ENCODE results near the gene PPP2R1B. TPM values are rescaled to one million over a fixed set of nuclear protein-coding genes. Genes with fewer than 3 reads are reported as not detected.

PPP2R1B gene
- total RNA-seq, 4 donors from 2014 or later = 11.1 to 21.9 (median 20.5) TPM

DNA sequence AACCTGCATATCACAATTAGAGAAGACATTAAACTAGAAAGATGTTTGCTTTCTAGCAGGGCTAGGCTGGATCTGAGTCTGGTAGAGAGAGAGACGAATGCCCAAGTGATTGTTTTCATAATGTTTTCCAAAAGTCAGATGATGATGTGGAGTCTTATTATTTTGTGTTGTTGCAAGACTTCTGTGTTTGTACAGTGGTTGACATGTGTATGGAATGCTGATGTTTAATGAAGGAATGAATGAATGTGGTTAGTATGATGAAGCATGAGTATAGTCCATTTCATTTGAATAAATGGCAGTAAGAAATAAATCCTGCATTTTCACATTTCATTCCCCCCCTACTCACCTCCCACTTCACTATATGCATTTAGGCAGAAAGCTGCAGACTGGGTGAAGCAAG, 69.6 kb downstream of the PPP2R1B start:
- Histone ChIP-seq H3K27me3 (no peaks in the 10 kb centered on the region), H3K4me3 (no peak overlapping the region), H3K9me3 (no peaks in the 10 kb centered on the region), H3K36me3 (peaks cover 0 to 4% of the 10 kb centered on the region in 2 donors), H3K27ac (no peak overlapping the region), H3K4me1 (peaks cover 0 to 33% (median 0%) of the 10 kb centered on the region in 3 donors)
- 25 to 36% methylated on average over 1 of the region's 1 CpG for WGBS, 2 donors (ENCODE audit: low coverage in 1 of 2)
- ATAC-seq = no peak
- TF ChIP-seq EP300 (IDR thresholded peaks at IDR 0.05) = no peak
- TF ChIP-seq, protein P1, sequence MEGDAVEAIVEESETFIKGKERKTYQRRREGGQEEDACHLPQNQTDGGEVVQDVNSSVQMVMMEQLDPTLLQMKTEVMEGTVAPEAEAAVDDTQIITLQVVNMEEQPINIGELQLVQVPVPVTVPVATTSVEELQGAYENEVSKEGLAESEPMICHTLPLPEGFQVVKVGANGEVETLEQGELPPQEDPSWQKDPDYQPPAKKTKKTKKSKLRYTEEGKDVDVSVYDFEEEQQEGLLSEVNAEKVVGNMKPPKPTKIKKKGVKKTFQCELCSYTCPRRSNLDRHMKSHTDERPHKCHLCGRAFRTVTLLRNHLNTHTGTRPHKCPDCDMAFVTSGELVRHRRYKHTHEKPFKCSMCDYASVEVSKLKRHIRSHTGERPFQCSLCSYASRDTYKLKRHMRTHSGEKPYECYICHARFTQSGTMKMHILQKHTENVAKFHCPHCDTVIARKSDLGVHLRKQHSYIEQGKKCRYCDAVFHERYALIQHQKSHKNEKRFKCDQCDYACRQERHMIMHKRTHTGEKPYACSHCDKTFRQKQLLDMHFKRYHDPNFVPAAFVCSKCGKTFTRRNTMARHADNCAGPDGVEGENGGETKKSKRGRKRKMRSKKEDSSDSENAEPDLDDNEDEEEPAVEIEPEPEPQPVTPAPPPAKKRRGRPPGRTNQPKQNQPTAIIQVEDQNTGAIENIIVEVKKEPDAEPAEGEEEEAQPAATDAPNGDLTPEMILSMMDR (IDR thresholded peaks at IDR 0.05) = no peak
- TF ChIP-seq POLR2A (IDR thresholded peaks at IDR 0.05) = no peak
- no peak for TF ChIP-seq POLR2AphosphoS5 (IDR thresholded peaks at IDR 0.05)

DNA sequence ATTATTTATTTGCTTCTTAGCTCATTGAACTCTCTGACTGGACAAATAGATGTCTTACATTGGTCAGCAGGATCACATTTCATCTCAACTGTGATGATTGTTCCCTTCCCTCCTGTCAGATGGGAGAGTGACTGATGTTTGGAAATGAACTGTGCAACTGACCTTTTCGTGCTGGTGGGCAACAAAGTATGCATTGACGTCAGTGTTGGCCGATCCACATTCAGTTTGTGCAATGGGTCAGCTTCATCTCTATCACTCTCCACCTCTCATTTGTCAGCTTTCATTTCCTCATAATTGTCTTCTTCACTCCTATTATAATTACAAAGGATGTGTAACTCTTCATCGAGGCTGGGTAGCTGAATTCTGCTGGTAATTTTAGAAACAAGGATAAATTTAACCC, 71.3 kb downstream of the PPP2R1B start:
- Histone ChIP-seq H3K27ac (peak overlapping the region in 2 of 4 donors; percentile 3 to 9), H3K4me1 (peaks cover 0 to 33% (median 0%) of the 10 kb centered on the region in 3 donors), H3K27me3 (no peaks in the 10 kb centered on the region), H3K4me3 (no peak overlapping the region), H3K9me3 (no peaks in the 10 kb centered on the region), H3K36me3 (peaks cover 0 to 3% of the 10 kb centered on the region in 2 donors)
- TF ChIP-seq, protein P1 (IDR thresholded peaks at IDR 0.05) = no peak
- TF ChIP-seq EP300 (IDR thresholded peaks at IDR 0.05) (no peak), POLR2AphosphoS5 (IDR thresholded peaks at IDR 0.05) (peak; percentile 60)
- peak; percentile 82 for ATAC-seq
- 0 to 19% methylated on average over 1 to 4 of the region's 4 CpGs for WGBS, 2 donors (ENCODE audit: low coverage in 1 of 2)

DNA sequence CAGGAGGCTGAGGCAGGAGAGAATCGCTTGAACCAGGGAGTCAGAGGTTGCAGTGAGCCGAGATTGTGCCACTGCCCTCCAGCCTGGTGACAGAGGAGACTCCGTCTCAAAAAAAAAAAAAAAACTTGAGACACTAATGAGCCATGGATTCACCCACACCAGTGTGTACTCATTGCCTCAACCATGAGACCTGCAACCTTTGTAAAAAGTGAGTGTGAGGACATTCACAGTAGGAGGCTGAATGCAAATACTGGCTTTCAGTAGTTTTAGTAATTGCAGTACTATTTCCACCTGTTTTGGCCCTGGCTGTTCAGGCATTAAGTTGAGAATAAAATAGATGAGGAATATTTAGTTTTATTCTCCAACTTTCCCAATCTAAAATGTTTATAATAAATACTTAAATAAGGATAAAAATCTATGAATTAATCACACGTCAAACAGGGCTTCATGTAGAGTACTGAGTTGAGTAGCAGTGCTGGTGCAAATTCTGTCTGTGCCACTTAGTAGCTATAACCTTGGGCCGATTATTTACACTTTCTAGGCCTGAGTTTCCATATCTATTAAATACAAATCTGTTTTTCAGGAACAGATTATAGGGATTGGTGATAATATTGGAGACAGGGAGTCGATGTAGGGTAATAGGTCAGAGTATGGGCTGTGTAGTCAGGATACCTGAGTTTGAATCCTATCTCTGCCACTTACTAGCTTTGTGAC, 72.8 kb downstream of the PPP2R1B start:
- H3K9me3 ChIP-seq = no peaks in the 10 kb centered on the region
- H3K27me3 ChIP-seq = no peaks in the 10 kb centered on the region
- no peak for ATAC-seq
- 95 to 97% methylated on average over 4 to 5 of the region's 6 CpGs for WGBS, 2 donors (ENCODE audit: low coverage in 1 of 2)
- no peak overlapping the region for H3K4me3 ChIP-seq
- H3K36me3 ChIP-seq = peaks cover 0 to 18% of the 10 kb centered on the region in 2 donors
- peaks cover 0 to 33% (median 0%) of the 10 kb centered on the region in 3 donors for H3K4me1 ChIP-seq
- no peak overlapping the region for H3K27ac ChIP-seq
- TF ChIP-seq POLR2A (IDR thresholded peaks at IDR 0.05) (no peak), EP300 (IDR thresholded peaks at IDR 0.05) (no peak), POLR2AphosphoS5 (IDR thresholded peaks at IDR 0.05) (no peak)
- TF ChIP-seq, protein P1 (IDR thresholded peaks at IDR 0.05) = no peak

DNA sequence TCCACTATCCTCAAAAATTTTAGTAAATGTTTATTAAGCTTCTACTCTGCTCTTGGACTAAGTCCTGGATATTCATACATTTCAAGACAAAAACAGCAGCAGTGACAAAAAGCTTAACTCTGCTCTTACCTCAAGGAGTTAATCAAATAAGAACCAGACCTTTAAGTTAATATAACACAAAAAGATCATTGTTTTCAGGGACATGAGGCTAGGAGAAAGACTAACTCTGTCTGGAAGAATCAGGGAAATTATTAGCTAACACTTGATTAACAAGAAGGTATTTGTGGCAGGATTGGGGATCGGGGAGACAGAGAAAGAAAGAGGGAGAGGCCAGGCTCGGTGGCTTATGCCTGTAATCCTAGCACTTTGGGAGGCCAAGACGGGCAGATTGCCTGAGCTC, 74.4 kb downstream of the PPP2R1B start:
- no peak for ATAC-seq
- no peaks in the 10 kb centered on the region for H3K9me3 ChIP-seq
- H3K4me3 ChIP-seq = no peak overlapping the region
- peaks cover 0 to 27% of the 10 kb centered on the region in 2 donors for H3K36me3 ChIP-seq
- H3K27me3 ChIP-seq = no peaks in the 10 kb centered on the region
- WGBS, 2 donors (ENCODE audit: low coverage in 1 of 2) = 78 to 100% methylated on average over 2 to 3 of the region's 3 CpGs
- no peak overlapping the region for H3K27ac ChIP-seq
- TF ChIP-seq EP300 (IDR thresholded peaks at IDR 0.05) (no peak), POLR2A (IDR thresholded peaks at IDR 0.05) (no peak)
- TF ChIP-seq, protein P1 (IDR thresholded peaks at IDR 0.05) = no peak
- peaks cover 0 to 32% (median 0%) of the 10 kb centered on the region in 3 donors for H3K4me1 ChIP-seq

DNA sequence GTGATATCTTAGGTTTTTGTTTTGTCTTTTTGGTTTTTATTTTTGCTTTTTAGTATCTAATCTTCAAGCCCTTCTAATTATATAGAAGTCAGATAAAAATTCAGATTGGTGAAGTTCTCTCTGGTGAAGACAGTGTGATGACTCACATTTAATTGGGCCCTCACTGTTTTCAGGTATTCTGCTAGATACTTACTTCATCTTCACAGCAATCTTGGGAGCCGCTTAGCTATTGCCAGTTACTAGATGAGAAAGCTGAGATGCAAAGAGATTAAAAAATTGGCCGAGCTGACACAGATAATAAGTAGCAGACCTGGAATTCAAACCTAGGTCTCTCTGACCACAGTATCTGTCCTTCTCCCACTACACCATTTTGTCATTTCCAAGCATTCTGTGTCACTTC, 75.0 kb downstream of the PPP2R1B start:
- Histone ChIP-seq H3K27ac (no peak overlapping the region), H3K9me3 (no peaks in the 10 kb centered on the region), H3K36me3 (peaks cover 0 to 27% of the 10 kb centered on the region in 2 donors), H3K4me3 (no peak overlapping the region), H3K4me1 (peaks cover 0 to 26% (median 0%) of the 10 kb centered on the region in 3 donors), H3K27me3 (no peaks in the 10 kb centered on the region)
- no peak for ATAC-seq
- 90 to 97% methylated on average over 2 of the region's 2 CpGs for WGBS, 2 donors (ENCODE audit: low coverage in 1 of 2)
- TF ChIP-seq POLR2AphosphoS5 (IDR thresholded peaks at IDR 0.05) (no peak), EP300 (IDR thresholded peaks at IDR 0.05) (no peak), POLR2A (IDR thresholded peaks at IDR 0.05) (no peak)
- TF ChIP-seq, protein P1 (IDR thresholded peaks at IDR 0.05) = no peak
